Mucosa of rectum (tissue), 2 donors: ENCODE measurements around the gene SMIM8.

Experiments
- H3K27ac ChIP-seq, 2 donors: one replicate each; pipeline ENCODE4 v1.7.0; 2013; ENCODE audit warnings: inconsistent platforms in 2 of 2, low read depth in 2 of 2, low read length in 2 of 2
- H3K27me3 ChIP-seq, 2 donors: one replicate each; pipeline ENCODE4 v1.7.0; 2013; ENCODE audit warnings: low read length in 2 of 2; ENCODE audit not compliant: control insufficient read depth in 2 of 2, insufficient read depth in 2 of 2
- H3K36me3 ChIP-seq, 2 donors: one replicate each; pipeline ENCODE4 v1.7.0; 2013; ENCODE audit warnings: low read length in 2 of 2; ENCODE audit not compliant: control insufficient read depth in 2 of 2, insufficient read depth in 2 of 2
- H3K4me1 ChIP-seq, 2 donors: one replicate each; pipeline ENCODE4 v1.7.0; 2013; ENCODE audit warnings: low read length in 2 of 2, mild to moderate bottlenecking in 1 of 2; ENCODE audit not compliant: control insufficient read depth in 2 of 2, insufficient read depth in 2 of 2
- H3K4me3 ChIP-seq, 2 donors: one replicate each; pipeline ENCODE4 v1.7.0; 2013; ENCODE audit warnings: low read length in 2 of 2
- H3K9ac ChIP-seq, 2 donors: one replicate each; pipeline ENCODE4 v1.7.0; 2013; ENCODE audit warnings: low read length in 2 of 2, low read depth in 1 of 2, mild to moderate bottlenecking in 1 of 2
- H3K9me3 ChIP-seq, 2 donors: one replicate each; pipeline ENCODE4 v1.7.0; 2013; ENCODE audit warnings: low read length in 2 of 2; ENCODE audit not compliant: control insufficient read depth in 2 of 2
- donor health status: healthy.
- donor health status: Normal muscosa, but diverticular disease.

SMIM8 gene

DNA sequence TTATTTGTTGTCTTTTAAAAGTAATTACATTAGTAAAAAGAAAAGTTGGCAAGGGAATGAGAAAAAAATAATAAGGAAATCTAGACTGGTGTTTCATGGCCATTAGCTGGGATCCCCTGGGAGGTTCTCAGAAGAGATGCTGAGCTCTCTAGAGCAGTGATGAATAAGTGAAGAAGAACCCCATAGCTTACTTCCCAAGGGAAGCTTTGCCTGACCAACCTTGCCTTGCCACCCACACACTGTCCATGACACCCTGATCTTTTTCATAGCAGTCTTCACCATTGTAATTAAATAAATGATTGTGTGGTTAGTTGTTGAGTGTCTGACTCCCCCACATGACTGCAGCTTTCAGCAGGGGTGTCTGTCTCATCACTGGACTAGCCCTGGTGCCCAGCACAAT is 28.1 kb downstream of the SMIM8 start:
- Histone ChIP-seq H3K36me3 (no peaks in the 10 kb centered on the region), H3K27me3 (no peaks in the 10 kb centered on the region), H3K4me1 (no peaks in the 10 kb centered on the region), H3K9ac (no peak overlapping the region), H3K9me3 (no peaks in the 10 kb centered on the region), H3K4me3 (no peak overlapping the region), H3K27ac (no peak overlapping the region)

DNA sequence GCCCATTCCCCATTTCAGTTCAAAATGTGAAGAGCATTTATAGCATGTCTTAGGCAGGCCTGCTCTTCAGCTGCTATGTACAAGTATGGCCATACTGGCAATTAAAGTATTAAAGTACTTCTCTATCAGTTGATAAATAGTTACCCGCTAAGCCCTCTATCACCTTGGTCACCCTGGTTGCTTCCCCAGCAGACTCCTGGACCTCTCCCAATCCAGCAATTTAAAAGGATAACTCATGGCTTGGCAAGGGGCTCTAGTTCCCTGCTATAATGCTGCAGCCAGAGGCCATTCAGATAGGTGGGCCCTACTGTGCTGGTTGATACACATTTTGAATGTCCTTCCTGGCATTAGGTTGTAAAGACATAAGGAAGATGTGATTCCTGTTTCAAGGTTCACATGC is 29.2 kb downstream of the SMIM8 start:
- Histone ChIP-seq H3K27me3 (no peaks in the 10 kb centered on the region), H3K27ac (no peak overlapping the region), H3K36me3 (no peaks in the 10 kb centered on the region), H3K4me1 (no peaks in the 10 kb centered on the region), H3K9ac (no peak overlapping the region), H3K9me3 (no peaks in the 10 kb centered on the region), H3K4me3 (no peak overlapping the region)

DNA sequence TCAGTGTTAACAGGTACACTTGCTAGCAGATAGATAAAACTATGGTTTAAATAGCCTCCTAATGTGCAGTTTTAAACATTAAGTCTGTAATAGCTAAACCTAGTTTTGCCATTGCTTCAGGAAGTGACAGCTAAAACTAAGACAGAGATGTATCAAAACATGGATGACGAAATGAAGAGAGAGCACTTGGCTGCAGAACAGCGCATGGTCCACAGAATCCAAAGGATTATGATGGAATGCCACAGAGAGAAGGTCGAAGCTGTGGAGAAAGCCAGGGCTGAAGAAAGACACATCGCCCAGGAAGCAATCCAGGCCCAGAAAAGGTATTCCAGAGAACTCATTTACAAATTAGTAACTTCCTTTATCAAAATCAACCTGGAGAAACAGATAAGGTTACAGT is 33.8 kb downstream of the SMIM8 start:
- H3K36me3 ChIP-seq = no peaks in the 10 kb centered on the region
- no peaks in the 10 kb centered on the region for H3K4me1 ChIP-seq
- no peaks in the 10 kb centered on the region for H3K9me3 ChIP-seq
- no peak overlapping the region for H3K4me3 ChIP-seq
- no peak overlapping the region for H3K27ac ChIP-seq
- no peaks in the 10 kb centered on the region for H3K27me3 ChIP-seq
- no peak overlapping the region for H3K9ac ChIP-seq

DNA sequence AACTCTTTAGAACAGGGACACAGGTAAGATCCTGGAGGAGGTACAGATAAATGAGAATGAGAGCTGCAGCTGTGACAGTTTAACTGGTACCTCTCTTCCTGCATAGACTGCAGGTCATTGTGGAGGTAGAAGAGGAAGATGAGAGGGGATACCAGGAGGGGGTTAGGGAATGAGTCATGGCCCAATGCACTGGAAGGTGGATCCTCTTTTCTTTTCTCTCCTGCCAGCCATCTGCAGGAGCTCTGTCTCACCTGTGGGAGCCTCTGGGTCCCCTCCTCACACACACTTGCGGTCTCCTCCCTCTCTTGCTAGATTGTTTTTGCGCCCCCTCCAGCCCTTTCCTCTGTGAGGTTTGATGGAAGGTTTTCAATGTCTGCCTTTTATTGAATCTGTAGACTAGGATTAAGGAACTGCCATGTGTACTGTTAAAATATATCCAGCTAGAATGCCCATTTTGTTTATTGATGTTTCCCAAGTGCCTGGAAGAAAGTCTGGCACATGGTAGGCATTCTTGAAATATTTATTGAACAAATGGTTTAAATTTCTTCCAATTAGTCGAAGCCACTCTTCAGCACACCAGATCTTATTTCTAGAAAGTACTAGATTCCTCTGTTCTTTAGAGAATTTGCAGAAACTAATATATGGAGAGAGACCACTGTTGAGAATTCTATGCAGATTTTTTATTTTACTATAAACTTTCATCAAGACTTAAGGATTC is 35.2 kb downstream of the SMIM8 start:
- Histone ChIP-seq H3K27ac (no peak overlapping the region), H3K9ac (no peak overlapping the region), H3K4me3 (no peak overlapping the region), H3K36me3 (no peaks in the 10 kb centered on the region), H3K27me3 (no peaks in the 10 kb centered on the region), H3K9me3 (no peaks in the 10 kb centered on the region), H3K4me1 (no peaks in the 10 kb centered on the region)

DNA sequence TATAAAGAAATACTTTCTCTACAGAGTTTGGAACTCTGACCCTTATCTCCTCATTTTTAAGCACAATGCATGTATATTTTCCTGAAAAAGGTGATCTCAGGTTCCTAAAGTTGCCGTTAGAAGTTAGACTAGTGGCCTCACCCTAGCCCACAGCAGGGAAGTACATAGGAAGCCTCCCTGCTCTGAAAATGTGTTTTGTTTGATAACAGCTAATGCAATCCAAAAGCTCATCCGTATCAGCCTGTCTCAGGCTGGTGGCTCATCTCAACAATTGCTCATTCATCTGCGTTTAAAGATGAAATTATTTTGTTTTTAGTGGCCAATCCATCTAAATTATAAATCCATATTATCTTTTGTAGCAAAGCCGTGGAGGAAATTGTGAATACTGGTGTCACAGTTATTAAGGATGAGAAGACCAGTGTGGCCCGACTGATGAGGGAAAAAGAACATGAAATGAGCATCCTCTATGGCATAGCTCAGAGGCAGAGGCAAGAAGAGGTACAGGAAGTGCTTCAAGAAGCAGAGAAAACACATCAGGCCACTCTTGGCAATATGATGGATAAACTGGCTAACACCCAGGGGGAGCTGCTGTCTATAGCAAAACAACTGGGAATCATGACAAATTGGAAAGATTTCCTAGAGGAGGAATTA is 42.3 kb downstream of the SMIM8 start:
- Histone ChIP-seq H3K9me3 (no peaks in the 10 kb centered on the region), H3K4me1 (no peaks in the 10 kb centered on the region), H3K27me3 (no peaks in the 10 kb centered on the region), H3K4me3 (no peak overlapping the region), H3K9ac (no peak overlapping the region), H3K27ac (no peak overlapping the region), H3K36me3 (no peaks in the 10 kb centered on the region)

DNA sequence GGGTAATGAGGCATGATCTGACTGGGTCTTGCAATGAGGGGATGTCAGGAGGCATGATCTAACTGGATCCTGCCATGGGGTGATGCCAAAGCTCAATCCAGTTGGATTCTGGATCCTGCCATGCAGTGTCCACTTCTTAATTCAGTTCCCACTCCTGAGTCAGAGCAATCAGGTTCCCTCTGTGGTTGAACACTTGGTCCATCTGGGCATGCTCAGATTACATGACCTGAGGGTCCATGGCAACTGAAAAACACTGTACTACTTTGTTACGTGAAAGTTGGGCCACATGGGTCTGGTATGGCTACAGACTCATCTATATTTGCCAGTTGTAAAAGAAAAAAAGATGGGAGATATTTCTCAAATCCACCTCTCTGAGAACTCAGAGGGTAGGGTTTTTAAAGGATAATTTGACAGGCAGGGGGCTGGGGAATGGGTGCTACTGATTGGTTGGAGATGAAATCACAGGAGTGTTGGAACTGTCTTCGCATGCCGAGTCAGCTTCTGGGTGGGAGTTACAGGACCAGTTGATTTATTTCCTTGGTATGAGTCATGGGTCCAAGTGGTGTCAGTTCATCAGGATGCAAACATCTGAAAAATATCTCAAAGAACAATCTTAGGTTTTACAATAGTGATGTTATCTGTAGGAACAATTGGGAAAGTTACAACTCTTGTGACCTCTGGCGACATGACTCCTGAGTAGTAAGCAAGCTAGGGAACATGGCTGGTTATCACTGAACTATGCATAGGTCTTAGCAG is 43.9 kb downstream of the SMIM8 start:
- Histone ChIP-seq H3K4me3 (no peak overlapping the region), H3K27me3 (no peaks in the 10 kb centered on the region), H3K27ac (no peak overlapping the region), H3K36me3 (no peaks in the 10 kb centered on the region), H3K4me1 (no peaks in the 10 kb centered on the region), H3K9me3 (no peaks in the 10 kb centered on the region), H3K9ac (no peak overlapping the region)

DNA sequence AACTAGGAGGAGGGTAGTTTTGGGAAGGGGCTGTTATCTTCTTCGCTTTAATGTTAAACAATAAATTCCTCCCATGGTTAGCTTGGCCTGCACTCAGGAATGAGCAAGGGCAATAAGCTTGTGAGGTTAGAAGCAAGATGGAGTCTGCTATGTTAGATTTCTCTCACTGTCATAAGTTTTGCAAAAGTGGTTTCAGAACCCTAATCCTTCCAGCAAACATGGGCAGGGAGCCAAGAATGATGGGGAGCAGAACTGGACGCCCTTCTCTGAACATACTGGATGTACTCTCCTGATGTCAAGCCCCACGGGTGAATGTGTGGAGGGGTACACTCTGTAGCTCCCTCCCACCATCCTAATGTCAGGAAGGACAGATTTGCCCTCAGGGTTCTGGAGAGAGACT is 44.5 kb downstream of the SMIM8 start:
- Histone ChIP-seq H3K27me3 (no peaks in the 10 kb centered on the region), H3K4me3 (no peak overlapping the region), H3K9me3 (no peaks in the 10 kb centered on the region), H3K27ac (no peak overlapping the region), H3K4me1 (no peaks in the 10 kb centered on the region), H3K9ac (no peak overlapping the region), H3K36me3 (no peaks in the 10 kb centered on the region)

DNA sequence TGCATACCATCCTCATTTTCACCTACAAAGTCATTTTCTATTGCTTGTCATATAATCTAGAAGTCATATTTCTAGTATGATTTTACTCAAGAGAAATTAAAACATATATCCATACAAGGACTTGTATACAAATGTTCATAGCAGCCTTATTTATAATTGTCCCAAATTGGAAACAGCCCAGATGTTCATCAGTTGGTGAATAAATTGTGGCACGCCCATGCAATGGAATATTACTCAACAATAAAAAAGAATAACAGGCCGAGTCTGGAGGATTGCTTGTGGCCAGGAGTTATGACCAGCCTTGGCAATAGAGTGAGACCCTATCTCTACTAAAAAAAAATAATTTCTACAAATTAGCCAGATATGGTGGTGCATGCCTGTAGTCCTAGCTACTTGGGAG is 51.0 kb downstream of the SMIM8 start:
- no peak overlapping the region for H3K4me3 ChIP-seq
- no peaks in the 10 kb centered on the region for H3K27me3 ChIP-seq
- no peaks in the 10 kb centered on the region for H3K9me3 ChIP-seq
- H3K36me3 ChIP-seq = no peaks in the 10 kb centered on the region
- H3K27ac ChIP-seq = no peak overlapping the region
- H3K9ac ChIP-seq = no peak overlapping the region
- H3K4me1 ChIP-seq = no peaks in the 10 kb centered on the region

DNA sequence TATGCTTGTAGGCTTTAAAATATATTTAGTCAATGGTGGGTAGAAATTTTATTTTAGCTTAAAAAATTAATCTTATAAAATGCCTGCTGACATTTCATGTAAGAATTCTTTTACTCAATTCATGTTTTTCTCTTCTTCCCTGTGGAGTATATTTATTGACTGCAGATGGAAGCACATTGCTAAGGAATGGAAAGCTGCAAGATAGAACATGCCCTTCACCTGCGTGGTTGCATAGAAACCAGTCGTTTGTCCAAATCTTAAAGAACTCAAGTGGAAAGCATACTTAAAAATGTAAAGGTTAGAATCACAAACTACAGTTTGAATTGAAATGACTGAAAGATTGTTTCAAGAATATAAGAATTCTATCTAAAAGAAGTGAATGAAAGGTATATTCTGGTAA is 52.9 kb downstream of the SMIM8 start:
- H3K9ac ChIP-seq = no peak overlapping the region
- H3K27ac ChIP-seq = no peak overlapping the region
- no peak overlapping the region for H3K4me3 ChIP-seq
- H3K9me3 ChIP-seq = no peaks in the 10 kb centered on the region
- H3K36me3 ChIP-seq = no peaks in the 10 kb centered on the region
- no peaks in the 10 kb centered on the region for H3K4me1 ChIP-seq
- no peaks in the 10 kb centered on the region for H3K27me3 ChIP-seq

DNA sequence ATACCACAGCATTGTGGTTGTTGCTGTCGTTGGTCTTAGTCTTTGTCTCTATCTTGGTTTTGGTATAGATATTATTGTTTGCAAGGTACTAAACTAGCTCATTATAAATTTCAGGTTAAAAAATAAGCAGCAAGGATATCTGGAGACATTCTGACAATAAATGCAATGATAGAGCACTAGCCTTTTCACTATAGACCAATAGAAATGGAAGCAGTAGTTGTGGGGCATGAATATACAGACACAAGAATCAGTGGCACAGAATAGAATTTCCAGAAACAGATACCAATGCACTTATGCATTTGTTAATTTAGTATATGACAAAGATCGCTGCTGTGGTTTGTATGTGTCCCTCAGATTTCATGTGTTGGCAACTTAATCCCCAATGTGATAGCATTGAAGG is 54.3 kb downstream of the SMIM8 start:
- H3K4me3 ChIP-seq = no peak overlapping the region
- no peaks in the 10 kb centered on the region for H3K27me3 ChIP-seq
- H3K9ac ChIP-seq = no peak overlapping the region
- no peak overlapping the region for H3K27ac ChIP-seq
- H3K36me3 ChIP-seq = no peaks in the 10 kb centered on the region
- no peaks in the 10 kb centered on the region for H3K4me1 ChIP-seq
- no peaks in the 10 kb centered on the region for H3K9me3 ChIP-seq
